K562 (cell line): ENCODE measurements around the gene ADGRA1. TPM values are rescaled to one million over a fixed set of nuclear protein-coding genes. Genes with fewer than 3 reads are reported as not detected.

Experiments
- ATAC-seq: fragments of 200-7000 bp; cut with Tn5 transposase; 3 replicates; pipeline ENCODE4 v1.9.1; 2020; ENCODE audit warnings: moderate library complexity
- BruUV-seq: library from RNA; stranded (reverse); fragments of 400-500 nt; replicated peaks from 2 replicates; lab custom pipeline; 2021; lab: Mats Ljungman, UMichigan
- CTCF ChIA-PET: fragments of 300-600 bp; formaldehyde crosslinking; extraction: SDS; loops from one replicate; lab custom pipeline; 2021; ENCODE audit warnings: low intra/inter-chr PET ratio; lab: Yijun Ruan, JAX
- POLR2A ChIA-PET: fragments of 300-600, 350-650 bp; sonication (Branson Sonifier 250); formaldehyde crosslinking; extraction: SDS; loops from one replicate; lab custom pipeline; 2021; ENCODE audit warnings: antibody characterized with exemption, inconsistent platforms; lab: Yijun Ruan, JAX
- DNase-seq, 4 experiments: peaks; one replicate each; pipeline versions ENCODE4 v3.0.0 to v3.0.0-alpha.2; 2011 to 2018; ENCODE audit warnings: low spot score in 3 of 4, mixed read lengths in 3 of 4; ENCODE audit errors: extremely low read depth in 1 of 4
- FAIRE-seq: peaks from 2 replicates; lab custom pipeline; 2011; peaks lifted over from hg19 to GRCh38; lab: Jason Lieb, UNC
- H2AFZ ChIP-seq: 2 replicates; pipeline ENCODE4 v1.6.0; 2011; ENCODE audit warnings: low read depth, low read length, control low read depth, inconsistent platforms
- H3K27ac ChIP-seq: fragments of 200-600 bp; 3 replicates; pipeline ENCODE4 v1.8.0; 2011; ENCODE audit warnings: low read depth, mild to moderate bottlenecking, control low read depth, inconsistent platforms, low read length, moderate library complexity, mixed read lengths; ENCODE audit errors: extremely low read depth
- H3K27me3 ChIP-seq, 2 experiments: fragments of 300-600 bp in 1 of 2; 2 replicates in 1 of 2; 3 replicates in 1 of 2; pipeline versions ENCODE4 v1.6.0 to v1.8.0; 2011; ENCODE audit warnings: inconsistent platforms in 2 of 2, low read length in 2 of 2, mild to moderate bottlenecking in 1 of 2, mixed read lengths in 1 of 2, moderate library complexity in 1 of 2; ENCODE audit not compliant: control insufficient read depth in 2 of 2, insufficient read depth in 2 of 2
- H3K36me3 ChIP-seq: fragments of 300-600 bp; 3 replicates; pipeline ENCODE4 v1.8.0; 2011; ENCODE audit warnings: mild to moderate bottlenecking, low read length, inconsistent platforms; ENCODE audit not compliant: control insufficient read depth, insufficient read depth
- H3K4me1 ChIP-seq, 2 experiments: fragments of 200-600 bp in 1 of 2; replicated peaks in 1 of 2; 2 replicates in 1 of 2; 3 replicates in 1 of 2; pipeline versions ENCODE4 v1.5.1 to v1.8.0; 2011; ENCODE audit warnings: inconsistent platforms in 2 of 2, low read length in 2 of 2, mild to moderate bottlenecking in 1 of 2, mixed read lengths in 1 of 2, moderate library complexity in 1 of 2; ENCODE audit not compliant: control insufficient read depth in 2 of 2, insufficient read depth in 2 of 2
- H3K4me2 ChIP-seq: 2 replicates; pipeline ENCODE4 v1.6.1; 2011; ENCODE audit warnings: low read length, control low read depth, inconsistent platforms, mixed read lengths; ENCODE audit not compliant: insufficient read depth
- H3K4me3 ChIP-seq: fragments of 200-600 bp; sonication (generic), shearing (Covaris generic); 2 replicates; pipeline ENCODE4 v1.5.1; 2016; ENCODE audit warnings: control low read depth, inconsistent platforms
- H3K79me2 ChIP-seq: fragments of 200-600 bp; 3 replicates; pipeline ENCODE4 v1.8.0; 2011; ENCODE audit warnings: low read length, inconsistent platforms; ENCODE audit not compliant: control insufficient read depth, insufficient read depth
- H3K9ac ChIP-seq, 2 experiments: 2 replicates each; pipeline versions ENCODE4 v1.6.0 to v1.6.1; 2011; ENCODE audit warnings: low read depth in 2 of 2, low read length in 2 of 2, control low read depth in 1 of 2, inconsistent platforms in 1 of 2, mild to moderate bottlenecking in 1 of 2, mixed read lengths in 1 of 2; ENCODE audit not compliant: insufficient read depth in 1 of 2
- H3K9me1 ChIP-seq: one replicate; pipeline ENCODE4 v1.6.0; 2011; ENCODE audit warnings: inconsistent platforms, mild to moderate bottlenecking, low read length, moderate library complexity; ENCODE audit not compliant: control insufficient read depth, insufficient read depth
- H3K9me3 ChIP-seq: replicated peaks from 2 replicates; pipeline ENCODE4 v1.5.1; 2011; ENCODE audit warnings: low read depth, low read length, inconsistent platforms; ENCODE audit not compliant: control insufficient read depth, insufficient read depth
- H4K20me1 ChIP-seq: replicated peaks from 2 replicates; pipeline ENCODE4 v1.6.1; 2011; ENCODE audit warnings: low read length, inconsistent platforms, mixed read lengths; ENCODE audit not compliant: control insufficient read depth, insufficient read depth
- CHD1 ChIP-seq: fragments of 200-600 bp; sonication (generic); IDR thresholded peaks from one replicate; pipeline ENCODE4 v1.6.1; 2012; ENCODE audit warnings: mild to moderate bottlenecking, moderate library complexity, low read length, inconsistent platforms
- EZH2 ChIP-seq: IDR thresholded peaks from 2 replicates; pipeline ENCODE4 v1.6.1; 2012; ENCODE audit warnings: low read depth, mild to moderate bottlenecking, inconsistent platforms, low read length, borderline replicate concordance
- JUND ChIP-seq, 2 experiments: IDR thresholded peaks; 2 replicates in 1 of 2; 3 replicates in 1 of 2; pipeline ENCODE4 v1.6.1; 2011; ENCODE audit warnings: borderline replicate concordance in 2 of 2, low read depth in 2 of 2, low read length in 2 of 2, improper control_type of control experiment in 1 of 2, missing biosample characterization in 1 of 2, missing genetic modification characterization in 1 of 2, missing genetic modification reagents in 1 of 2
- KDM4B ChIP-seq, 2 experiments: fragments of 450-650 bp in 1 of 2; sonication (generic) in 1 of 2; IDR thresholded peaks; 2 replicates each; pipeline ENCODE4 v1.6.1; 2016 to 2017; ENCODE audit warnings: borderline replicate concordance in 2 of 2, antibody characterized with exemption in 1 of 2, low read depth in 1 of 2, mild to moderate bottlenecking in 1 of 2
- L3MBTL2 ChIP-seq: fragments of 450-650 bp; IDR thresholded peaks from 2 replicates; pipeline ENCODE4 v1.6.1; 2016; ENCODE audit warnings: mild to moderate bottlenecking, moderate library complexity
- SMAD4 ChIP-seq: fragments of 250-450 bp; sonication (Bioruptor Pico); conservative IDR thresholded peaks from 2 replicates; pipeline ENCODE4 v1.8.0; 2021; ENCODE audit warnings: inconsistent platforms, mild to moderate bottlenecking, moderate library complexity
- TAL1 ChIP-seq: fragments of 450-650 bp; IDR thresholded peaks from 2 replicates; pipeline ENCODE4 v1.6.1; 2016; ENCODE audit warnings: mild to moderate bottlenecking
- ZBTB17 ChIP-seq: fragments of 450-650 bp; formaldehyde crosslinking; IDR thresholded peaks from 2 replicates; pipeline ENCODE4 v1.4.0; 2020; ENCODE audit warnings: mild to moderate bottlenecking
- ZBTB7A ChIP-seq: IDR thresholded peaks from 2 replicates; pipeline ENCODE4 v1.6.1; 2011; ENCODE audit warnings: low read depth, mild to moderate bottlenecking, low read length, moderate library complexity, borderline replicate concordance; ENCODE audit not compliant: control insufficient read depth
- ZBTB8A ChIP-seq: fragments of 450-650 bp; IDR thresholded peaks from 2 replicates; pipeline ENCODE4 v1.6.1; 2018; ENCODE audit warnings: mild to moderate bottlenecking, moderate library complexity; ENCODE audit not compliant: partially characterized antibody
- ZNF121 ChIP-seq: sonication (generic); formaldehyde crosslinking; conservative IDR thresholded peaks from 2 replicates; pipeline ENCODE4 v1.8.0; 2022; ENCODE audit warnings: missing genetic modification reagents
- ZNF282 ChIP-seq: sonication (generic); formaldehyde crosslinking; IDR thresholded peaks from 2 replicates; pipeline ENCODE4 v1.8.1; 2023; ENCODE audit warnings: missing genetic modification reagents
- ZNF780A ChIP-seq: fragments of 250-450 bp; sonication (Bioruptor Pico); IDR thresholded peaks from 2 replicates; pipeline ENCODE4 v1.5.0; 2021; ENCODE audit warnings: mild to moderate bottlenecking
- WGBS: fragments of 100-300 bp; shearing (Covaris generic); methylation state at CpG from one replicate; pipeline ENCODE4 v1.1.6; 2016; ENCODE audit warnings: low coverage, mixed read lengths; ENCODE audit not compliant: insufficient coverage; ENCODE audit errors: missing lambda C conversion rate; 5-methylcytosine and 5-hydroxymethylcytosine counted together
- in situ Hi-C: fragments of 300-500 bp; cut with MboI; formaldehyde crosslinking; loops from 4 replicates; pipeline ENCODE4 v1.15.0; 2018; ENCODE audit warnings: inconsistent platforms, mixed read lengths
- intact Hi-C: fragments of 100-400 bp; cut with micrococcal nuclease; formaldehyde crosslinking; loops from 2 replicates; pipeline ENCODE4 v1.14.2; 2022
- polyA plus RNA-seq, 8 experiments: library from polyadenylated mRNA; depleted of rRNA in 4 of 8; stranded (reverse) in 5 of 8; unstranded in 3 of 8; fragments of >200 nt; fragmentation: Nextera tagmentation in 2 of 8; fragmentation: Illumina TruSeq in 1 of 8; extraction: Ambion mirVana in 2 of 8; extraction: Trizol in 1 of 8; gene quantifications; 2 replicates each; pipeline versions ENCODE4 v1.2.1 to v1.2.3, GENCODE V29; 2011 to 2014; ENCODE audit warnings: inconsistent platforms in 1 of 8, missing spikeins in 1 of 8
- total RNA-seq, 7 experiments: library from RNA; depleted of rRNA in 6 of 7; stranded (reverse); fragments of >200 nt in 6 of 7; fragmentation: Illumina TruSeq in 2 of 7; extraction: Trizol in 2 of 7; gene quantifications; 2 replicates each; pipeline versions ENCODE4 v1.2.1 to v1.2.3, GENCODE V29; 2011 to 2021; ENCODE audit warnings: low replicate concordance in 1 of 7
- TF ChIP-seq, protein P1 (sequence below): fragments of 250-450 bp; sonication (Bioruptor Pico); IDR thresholded peaks from 2 replicates; pipeline ENCODE4 v1.6.1; 2021; ENCODE audit warnings: mild to moderate bottlenecking

The ADGRA1 gene
- total and polyA plus RNA-seq, 9 of the 15 experiments (the other 6 are each of a cell fraction or from before 2014, with no cell fraction given) = not detected

DNA sequence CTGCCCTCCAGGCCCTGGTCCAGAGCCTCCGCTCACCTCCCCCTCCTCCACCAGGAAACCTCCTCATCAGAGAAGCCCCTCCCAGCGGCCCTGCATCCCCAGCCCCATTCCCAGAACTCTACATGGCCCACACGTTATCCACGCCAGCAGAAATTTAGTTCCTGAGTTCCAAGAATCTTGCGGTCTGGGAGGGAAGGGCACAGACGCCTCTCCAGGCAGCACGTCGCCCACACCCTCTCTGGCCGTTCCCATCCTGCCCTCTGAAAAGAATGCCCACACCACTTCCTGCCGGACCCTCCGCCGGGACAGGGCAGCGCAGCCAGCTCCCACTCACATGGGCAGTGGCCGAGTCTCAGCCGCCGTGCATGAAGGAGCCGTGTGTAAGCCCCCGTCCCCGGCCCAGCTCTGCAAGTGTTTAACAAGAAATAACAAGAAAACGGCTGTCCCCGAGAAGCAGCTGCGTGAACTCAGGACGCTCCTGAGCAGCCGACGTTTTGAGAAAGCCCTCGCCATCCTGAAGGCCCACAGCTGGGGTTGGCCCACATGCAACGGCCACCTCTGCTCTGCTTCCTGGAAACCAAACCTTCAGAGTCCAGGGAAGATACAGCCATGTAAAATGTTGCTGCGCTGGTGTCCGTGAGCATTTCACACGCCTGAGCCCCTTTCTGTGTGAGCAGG, 17.4 kb downstream of the ADGRA1 start:
- Histone ChIP-seq H3K4me3 (no peak overlapping the region), H3K9me3 (no peaks in the 10 kb centered on the region), H3K9ac (no peak overlapping the region), H3K79me2 (no peaks in the 10 kb centered on the region), H2AFZ (no peak overlapping the region), H3K9me1 (no peaks in the 10 kb centered on the region), H3K27ac (no peak overlapping the region), H3K4me1 (peaks cover 0 to 38% of the 10 kb centered on the region in 2 experiments; a peak in 2 of 5 replicates)
- in situ Hi-C loops = loop anchor here (25.0 kb wide), 1 partner anchor 443 kb away; no protein-coding TSS in a partner anchor
- FAIRE-seq (no peak), ATAC-seq (no peak), DNase-seq (no peak)
- CTCF ChIA-PET = no interaction called here
- no peak for TF ChIP-seq ZBTB7A
- no peak for TF ChIP-seq ZBTB8A
- no peak for TF ChIP-seq ZNF121
- no peak for TF ChIP-seq JUND (IDR thresholded peaks at IDR 0.05; ENCODE audit: borderline replicate concordance, low read depth, low read length)
- TF ChIP-seq JUND (tag; IDR thresholded peaks at IDR 0.05; ENCODE audit: borderline replicate concordance, low read depth, low read length) = no peak
- TF ChIP-seq EZH2 = no peak
- TF ChIP-seq, protein P1, sequence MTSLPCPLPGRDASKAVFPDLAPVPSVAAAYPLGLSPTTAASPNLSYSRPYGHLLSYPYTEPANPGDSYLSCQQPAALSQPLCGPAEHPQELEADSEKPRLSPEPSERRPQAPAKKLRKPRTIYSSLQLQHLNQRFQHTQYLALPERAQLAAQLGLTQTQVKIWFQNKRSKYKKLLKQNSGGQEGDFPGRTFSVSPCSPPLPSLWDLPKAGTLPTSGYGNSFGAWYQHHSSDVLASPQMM = no peak
- no peak for TF ChIP-seq L3MBTL2
- no peak for TF ChIP-seq ZNF282 (CRISPR knock-in tag)
- TF ChIP-seq KDM4B (IDR thresholded peaks at IDR 0.05; ENCODE audit: borderline replicate concordance in 2 of 2, low read depth in 1 of 2) = no peak
- TF ChIP-seq ZNF780A (CRISPR knock-in tag) = no peak
- TF ChIP-seq TAL1 = no peak
- TF ChIP-seq SMAD4 (CRISPR knock-in tag) = no peak
- no peak for TF ChIP-seq ZBTB17 (CRISPR knock-in tag)
- TF ChIP-seq CHD1 = no peak
- TF ChIP-seq, all 486 proteins: peak for 0
- Histone ChIP-seq H3K27me3 (peaks cover 7 to 55% of the 10 kb centered on the region in 2 experiments; a peak in 3 of 5 replicates), H4K20me1 (no peaks in the 10 kb centered on the region), H3K36me3 (no peaks in the 10 kb centered on the region), H3K4me2 (no peak overlapping the region)
- 1% methylated on average over 19 of the region's 30 CpGs for WGBS
- intact Hi-C loops = no loop called here
- BruUV-seq = no TSS peak
- POLR2A ChIA-PET = interaction anchor here (0.6 kb wide), 1 partner anchor 1207 kb away, joined by 3 read pairs; no protein-coding TSS in a partner anchor
